UCSD-AML1 (cell line): ENCODE measurements around the gene RALGAPA2.

Experiments used
- DNase-seq: peaks from one replicate; lab custom pipeline; 2025; ENCODE audit not compliant: unreplicated experiment; lab: John Stamatoyannopoulos, UW

RALGAPA2 gene

DNA sequence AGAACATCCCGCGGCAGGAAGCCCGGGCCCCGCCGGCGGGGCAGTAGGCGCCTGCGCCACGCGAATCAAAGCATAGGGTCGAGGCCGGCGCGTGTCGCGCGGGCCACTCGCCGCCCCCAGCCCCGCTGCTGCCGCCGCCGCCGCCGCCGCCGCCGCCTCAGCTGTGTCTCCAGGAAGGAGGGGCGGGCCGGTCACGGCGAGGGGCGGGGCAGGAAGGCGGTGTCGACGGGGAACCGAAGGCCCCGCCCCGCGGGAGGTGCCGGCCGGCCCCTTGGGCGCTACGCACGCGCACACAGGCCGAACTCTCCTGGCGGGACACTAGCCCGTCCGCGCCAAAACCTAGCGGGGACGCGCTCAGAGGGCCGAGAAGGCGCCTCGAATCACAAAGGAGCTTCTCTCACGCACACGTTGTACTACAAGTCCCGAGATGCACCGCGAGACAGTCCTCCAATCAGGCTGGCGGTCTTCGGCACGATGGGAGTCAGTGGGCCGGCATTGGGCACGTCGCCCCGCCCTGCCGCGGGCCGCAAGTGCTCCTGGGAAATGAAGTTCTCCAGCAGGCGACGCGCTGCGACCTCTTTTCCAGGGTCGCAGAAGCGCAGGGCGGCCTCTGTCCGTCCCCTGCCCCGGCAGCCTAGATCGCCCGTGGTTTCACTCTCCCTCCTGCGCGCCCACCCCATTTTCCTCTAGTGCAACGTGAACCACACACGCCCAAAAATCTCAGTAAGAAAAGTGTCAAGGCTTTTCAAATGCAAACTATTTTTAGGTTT is at the start of gene RALGAPA2:
Gene RALGAPA2 (minus strand): TSS at position 171 of the 770 bp plus-strand sequence. CDS start 164 bp downstream, at position 7.
- peak; percentile 97 for DNase-seq

DNA sequence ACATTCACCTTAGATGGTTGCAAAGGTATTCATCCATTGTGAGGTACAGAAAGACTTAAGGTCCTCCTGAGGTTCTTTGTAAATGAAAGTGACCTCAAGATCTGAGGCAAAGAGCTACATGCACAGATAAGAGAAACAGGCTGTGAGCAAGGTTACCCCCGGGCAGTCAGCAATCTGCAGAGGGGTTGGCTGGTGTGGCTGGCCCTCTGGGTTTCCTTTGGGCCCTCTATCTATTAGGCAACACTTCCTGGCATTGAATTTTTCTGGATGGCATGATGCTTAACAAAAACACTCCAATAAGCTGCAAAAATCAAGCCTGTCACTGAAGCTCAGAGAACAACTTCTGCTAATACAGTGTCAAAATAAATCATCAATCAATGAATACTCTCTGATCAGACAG is 48.9 kb upstream of the RALGAPA2 start:
- DNase-seq = peak; percentile 61

DNA sequence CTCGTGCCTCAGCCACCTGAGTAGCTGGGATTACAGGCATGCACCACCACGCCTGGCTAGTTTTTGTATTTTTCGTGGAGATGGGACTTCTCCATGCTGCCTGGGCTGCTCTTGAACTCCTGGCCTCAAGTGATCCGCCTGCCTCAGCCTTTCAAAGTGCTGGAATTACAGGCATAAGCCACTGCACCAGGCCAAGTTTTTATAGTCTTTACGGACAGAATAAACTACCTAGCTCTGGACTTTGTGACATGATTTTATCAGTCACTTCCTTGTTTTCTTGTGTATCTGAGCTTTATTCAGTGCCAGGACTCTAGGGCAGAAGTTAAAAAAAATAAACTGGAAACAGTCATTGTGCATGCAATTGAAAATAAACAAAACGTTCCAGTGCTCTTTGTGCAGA is 46.7 kb upstream of the RALGAPA2 start:
- no peak for DNase-seq

DNA sequence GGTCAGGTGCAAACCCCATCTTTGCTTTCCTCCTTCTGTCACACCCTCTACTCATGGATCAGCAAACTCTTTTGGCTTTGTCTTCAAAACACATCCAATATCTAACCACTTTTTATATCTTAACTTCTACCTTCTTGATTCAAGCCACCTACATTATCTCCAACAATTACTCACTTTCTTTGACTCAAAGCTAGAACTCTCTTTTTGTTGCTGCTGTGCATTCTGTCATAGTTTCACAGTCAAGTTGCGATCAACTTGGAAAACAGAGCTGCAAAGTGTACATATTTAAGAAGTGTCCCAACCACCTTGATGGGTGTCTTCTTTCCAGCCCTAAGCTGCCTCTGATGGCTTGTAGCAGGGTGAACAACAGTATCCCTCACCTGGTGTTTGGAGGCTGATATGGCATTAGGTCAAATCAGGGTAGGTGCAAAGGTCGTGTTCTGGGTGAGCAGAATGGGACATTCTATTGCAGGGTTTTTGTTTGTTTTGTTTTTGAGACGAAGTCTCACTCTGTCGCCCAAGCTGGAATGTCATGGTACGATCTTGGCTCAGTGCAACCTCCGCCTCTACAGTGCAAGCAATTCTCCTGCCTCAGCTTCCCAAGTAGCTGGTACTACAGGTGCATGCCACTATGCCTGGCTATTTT is 43.4 kb upstream of the RALGAPA2 start:
- no peak for DNase-seq

DNA sequence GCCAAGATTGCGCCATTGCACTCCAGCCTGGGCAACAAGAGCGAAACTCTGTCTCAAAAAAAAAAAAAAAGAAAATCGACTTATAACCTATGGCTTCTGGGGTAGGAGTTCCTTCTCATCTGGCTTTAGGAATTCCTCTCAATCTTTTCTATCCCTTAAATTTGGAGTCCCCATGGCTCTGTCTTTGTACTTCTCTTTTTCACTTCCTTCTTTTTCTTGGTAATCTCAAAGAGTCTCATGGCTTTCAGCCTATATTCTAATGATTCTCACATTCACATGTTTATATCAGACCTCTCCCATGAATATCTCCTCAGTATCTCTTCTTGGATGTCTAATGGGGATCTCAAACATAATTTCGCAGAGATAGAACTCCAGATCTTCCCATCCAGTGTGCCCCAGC is 42.8 kb upstream of the RALGAPA2 start:
- DNase-seq = no peak

DNA sequence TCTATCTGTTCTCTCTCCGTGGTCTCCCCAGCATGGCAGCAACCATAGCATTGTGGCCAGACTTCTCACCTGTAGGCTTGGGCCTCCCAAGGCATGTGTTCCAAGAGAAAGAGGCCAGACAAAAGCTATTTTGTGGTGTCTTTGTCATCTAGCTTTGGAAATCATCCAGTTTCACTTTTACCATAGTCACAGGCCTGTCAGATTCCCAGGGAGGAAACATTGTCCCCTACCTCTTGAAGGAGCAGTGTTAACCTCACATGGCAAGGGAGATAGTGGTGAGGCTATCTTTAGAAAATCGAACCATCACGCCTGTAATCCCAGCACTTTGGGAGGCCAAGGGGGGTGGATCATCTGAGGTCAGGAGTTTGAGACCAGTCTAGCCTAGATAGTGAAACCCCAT is 42.3 kb upstream of the RALGAPA2 start:
- DNase-seq = no peak

DNA sequence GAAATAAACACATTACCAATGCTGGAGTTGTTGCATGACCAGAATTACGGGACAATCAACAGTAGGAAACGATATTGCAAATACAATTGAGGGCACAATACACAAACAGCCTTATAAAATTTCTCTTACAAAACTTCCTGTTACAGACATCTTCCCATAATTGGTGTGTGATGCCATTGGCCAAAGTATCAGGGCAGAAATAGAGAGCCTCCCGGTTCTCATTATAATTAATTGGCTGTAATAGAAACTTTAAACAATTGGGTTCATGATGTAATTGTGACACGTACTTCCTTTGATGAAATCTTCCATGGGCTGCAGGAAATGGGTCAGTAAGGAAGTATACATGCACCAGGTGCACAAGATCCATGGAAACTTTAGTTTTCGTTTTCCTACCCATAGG is 40.3 kb upstream of the RALGAPA2 start:
- no peak for DNase-seq

DNA sequence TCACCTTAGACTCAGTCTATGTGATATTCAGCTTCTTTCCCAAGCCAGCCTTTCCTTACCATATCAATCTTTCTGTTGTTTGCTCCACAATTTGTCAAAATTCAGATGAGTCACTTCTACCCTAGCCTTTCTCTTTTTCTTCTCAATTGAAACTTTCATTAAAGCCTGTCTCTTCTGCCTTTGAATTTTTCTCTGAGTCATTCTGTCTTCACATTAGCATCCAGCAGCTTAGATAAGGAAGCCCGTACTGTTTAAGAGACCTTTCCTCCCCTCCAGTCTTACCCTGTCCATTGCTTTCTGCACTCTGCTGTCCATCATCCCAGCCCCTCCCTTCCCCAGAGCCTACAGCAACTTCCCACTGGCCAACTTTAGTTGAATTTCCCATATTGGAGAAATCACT is 34.9 kb upstream of the RALGAPA2 start:
- DNase-seq = no peak

DNA sequence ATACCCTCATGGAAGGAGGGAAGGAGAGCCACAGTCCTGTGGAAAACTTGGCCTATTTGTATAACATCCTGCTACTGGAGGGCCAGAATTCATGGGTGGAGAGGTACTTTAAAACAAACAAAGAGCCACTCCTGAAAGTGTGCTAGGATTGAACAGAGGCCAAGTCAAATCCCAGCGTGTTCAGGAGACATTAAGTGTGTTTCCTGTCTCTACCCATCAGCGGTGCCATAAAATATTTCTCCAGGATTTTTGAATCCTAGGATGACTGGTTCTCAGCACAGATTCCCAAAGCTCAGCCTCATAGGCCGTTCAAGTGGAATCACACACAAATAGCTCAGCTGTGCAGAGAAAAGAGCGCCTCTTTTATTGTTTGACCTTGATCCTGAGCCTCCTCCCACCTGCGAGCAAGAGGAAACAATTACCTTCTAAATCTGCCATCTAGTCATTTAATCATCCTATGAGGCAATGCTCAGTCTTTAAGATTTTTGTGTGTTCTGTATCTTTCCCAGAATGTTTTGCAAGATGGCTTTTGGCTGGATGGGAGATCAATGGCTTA is 31.8 kb upstream of the RALGAPA2 start:
- DNase-seq = no peak

DNA sequence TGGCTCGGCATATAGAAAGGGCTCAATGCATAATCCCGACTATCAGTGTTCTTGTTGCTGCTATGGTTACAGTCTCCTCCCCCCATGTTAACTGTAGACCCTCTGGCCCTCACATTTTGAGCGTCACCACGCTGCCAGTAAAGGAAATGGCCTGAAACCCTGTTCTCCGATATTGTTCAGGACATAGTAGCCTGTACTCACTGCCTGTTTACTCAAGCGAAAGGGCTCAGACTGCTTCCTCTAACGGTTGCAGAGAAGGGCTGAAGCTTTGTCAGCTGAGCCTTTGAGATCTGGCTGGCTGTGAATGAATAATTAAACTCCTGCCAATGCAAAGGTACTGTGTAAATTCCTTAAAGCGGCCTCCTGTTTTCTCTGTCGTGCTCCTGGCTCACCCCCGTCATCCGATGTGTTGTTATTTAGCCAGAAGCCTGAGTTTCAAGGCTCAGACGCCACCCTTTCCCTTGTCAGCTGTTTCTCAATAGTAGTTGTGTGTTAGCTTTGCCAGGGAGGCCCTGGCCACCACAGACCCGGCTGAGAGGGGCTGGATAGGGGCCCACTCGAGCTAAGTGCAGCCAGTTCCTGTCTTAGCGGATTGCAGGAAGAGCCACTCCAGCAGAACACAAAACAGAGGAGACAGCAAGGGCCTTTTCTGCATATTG is 31.2 kb upstream of the RALGAPA2 start:
- peak; percentile 61 for DNase-seq

DNA sequence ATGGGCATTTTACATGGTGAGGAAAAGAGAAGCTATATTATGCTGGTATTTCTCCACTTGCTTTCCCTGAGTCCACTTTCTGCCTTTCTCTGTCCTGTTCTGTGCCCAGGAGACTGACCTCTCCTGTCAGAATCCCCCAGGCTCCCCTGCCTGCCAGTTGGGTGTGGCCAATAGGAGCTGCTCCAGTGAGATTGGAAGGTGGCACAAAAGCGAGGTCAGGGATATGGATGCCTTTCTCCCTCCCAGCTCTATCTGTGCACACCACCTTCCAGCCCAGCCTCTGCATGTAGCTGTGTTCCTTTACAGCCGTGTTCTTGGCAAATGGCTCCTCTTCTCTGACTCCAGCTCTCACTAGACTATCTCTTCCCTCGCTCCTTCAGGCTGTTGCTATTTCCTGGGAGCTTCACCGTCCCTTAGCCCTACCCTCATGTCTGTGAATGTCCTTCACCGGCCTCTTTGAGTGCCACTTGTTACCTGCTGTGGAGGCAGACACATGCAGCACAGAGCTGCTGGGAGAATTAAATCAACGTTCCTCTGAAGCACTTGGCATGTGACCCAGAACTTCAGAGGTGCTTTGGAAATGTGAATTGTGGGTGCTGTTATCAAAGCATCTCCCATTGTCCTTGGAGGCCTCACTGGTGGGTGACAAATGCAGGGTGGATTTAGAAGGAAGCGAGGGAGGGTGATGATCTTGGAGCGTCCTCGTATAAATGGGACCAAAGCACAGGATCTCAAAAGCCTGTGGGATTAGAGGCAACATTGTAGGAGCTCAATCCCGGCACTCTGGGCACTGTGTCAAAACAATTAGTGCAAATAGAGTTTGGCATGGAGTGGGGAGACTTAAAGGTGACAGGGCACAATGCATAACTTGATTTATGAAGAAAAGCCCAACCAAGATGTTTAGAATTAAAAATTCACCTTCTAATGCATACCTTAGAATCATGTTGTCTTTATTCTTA is 28.9 kb upstream of the RALGAPA2 start:
- DNase-seq = no peak

DNA sequence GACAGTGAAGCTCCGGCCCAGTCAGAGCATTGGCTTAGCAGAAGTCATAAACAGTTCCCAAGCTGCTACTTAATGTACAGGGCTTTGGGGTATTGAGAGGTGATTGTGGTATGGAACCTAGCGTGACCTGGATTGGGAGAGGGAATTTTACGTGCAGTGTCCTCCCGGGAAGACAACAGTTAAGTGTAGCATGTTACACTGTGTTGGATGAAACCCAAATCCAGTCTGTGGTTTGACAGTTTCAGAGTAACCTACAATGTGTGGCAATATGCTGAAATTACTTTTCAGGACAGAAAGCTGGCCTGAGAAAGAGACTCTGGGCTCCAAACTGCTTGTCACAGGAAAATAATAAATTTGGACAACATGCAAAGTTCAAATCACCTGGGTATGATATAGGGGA is 28.1 kb upstream of the RALGAPA2 start:
- no peak for DNase-seq

DNA sequence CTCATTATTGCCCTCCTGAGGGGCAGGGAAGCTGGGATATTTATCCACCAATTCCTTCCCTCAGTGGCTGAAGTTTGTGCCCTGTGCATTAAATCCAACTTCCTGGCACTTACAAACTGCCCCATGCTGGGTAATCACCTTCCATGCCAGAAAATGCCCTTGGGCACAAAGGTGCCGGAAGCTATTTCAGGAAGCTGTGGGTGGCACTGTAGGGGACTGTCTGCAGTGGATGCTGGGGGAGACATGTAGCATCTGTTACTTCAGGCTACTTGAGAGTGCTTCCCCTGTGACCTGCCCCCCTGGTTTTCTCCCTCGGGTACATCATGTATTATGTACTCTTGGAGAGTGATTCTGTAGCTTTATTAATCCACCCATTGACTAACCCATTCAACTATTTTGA is 24.7 kb upstream of the RALGAPA2 start:
- DNase-seq = peak; percentile 45

DNA sequence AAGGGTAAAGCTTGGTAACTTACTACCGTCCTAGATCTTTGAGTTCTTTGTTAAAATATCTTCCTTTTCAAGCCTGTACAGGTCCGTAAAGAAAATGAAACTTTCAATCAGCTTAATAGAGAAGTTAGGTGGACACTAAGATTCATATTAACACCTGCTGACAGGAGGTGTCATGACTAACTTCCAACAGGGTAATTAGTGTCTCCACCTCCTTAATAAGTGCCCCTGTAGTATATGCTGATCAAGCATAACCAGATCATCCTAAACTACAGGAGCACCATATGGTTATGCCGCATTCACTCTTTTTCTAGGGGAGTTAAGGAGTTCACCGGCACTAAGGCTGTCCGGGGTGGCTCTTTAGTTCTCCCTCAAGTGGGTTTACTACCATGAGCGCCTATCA is 23.9 kb upstream of the RALGAPA2 start:
- no peak for DNase-seq

DNA sequence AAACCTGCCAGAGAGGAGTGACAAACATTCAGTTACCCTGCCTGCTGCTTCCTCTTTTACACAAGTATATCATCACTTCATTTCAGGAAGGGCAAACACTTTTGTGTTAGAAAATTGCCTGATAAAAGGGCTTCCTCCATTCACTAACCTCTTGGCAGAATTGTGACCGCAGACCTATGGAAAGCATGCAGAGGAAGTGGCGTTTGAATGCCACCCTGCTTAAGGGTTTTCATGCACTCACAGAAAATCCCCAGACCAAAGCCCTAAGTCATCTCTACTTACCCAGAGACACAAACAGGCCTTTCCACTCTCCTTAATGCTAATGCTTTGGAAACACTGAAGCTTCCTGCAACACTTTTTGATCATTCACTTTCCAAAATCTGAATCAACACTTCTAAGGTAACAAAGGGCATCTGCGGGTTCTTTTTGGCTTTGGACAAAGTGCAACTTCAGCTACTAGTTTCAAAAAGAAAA is 22.1 kb upstream of the RALGAPA2 start:
- peak; percentile 70 for DNase-seq

DNA sequence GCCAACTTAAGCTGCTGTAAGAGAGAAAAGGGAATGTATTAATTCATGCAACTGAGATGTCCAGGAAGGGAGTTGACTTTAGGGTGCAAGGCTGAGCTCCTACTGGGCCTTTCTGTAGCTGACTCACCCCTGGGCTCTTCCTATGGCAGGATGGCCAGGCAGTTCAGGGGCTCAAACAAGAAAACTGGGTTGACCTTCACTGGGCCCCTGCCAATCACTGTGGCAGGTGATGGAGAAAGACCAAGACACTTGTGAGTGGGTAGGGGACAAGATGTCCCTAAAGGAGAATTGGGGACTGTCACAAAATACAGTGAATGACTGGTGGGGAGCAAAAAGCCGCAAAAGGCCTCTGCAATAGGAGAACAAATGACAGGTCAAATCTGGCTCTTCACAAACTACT is 21.5 kb upstream of the RALGAPA2 start:
- DNase-seq = peak; percentile 53

DNA sequence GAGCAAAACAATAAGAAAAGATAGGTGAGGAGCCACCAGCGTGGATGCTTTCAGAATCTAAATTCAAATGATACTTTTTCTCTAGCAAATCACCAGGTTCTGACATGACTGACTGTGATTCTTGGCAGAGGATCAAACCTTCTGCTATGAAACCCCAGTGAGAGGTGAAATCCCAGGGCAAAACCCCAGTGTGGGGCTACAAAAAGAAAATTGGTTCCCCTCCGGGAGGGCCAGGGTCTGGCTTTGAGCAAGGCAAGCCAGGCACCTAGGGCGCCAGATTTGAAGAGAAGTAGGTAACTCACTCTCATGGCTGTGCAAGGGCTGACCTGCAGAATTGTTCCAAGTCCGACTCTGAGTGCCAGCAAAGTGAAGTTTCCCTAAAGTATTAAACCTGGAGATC is 20.2 kb upstream of the RALGAPA2 start:
- DNase-seq = no peak

DNA sequence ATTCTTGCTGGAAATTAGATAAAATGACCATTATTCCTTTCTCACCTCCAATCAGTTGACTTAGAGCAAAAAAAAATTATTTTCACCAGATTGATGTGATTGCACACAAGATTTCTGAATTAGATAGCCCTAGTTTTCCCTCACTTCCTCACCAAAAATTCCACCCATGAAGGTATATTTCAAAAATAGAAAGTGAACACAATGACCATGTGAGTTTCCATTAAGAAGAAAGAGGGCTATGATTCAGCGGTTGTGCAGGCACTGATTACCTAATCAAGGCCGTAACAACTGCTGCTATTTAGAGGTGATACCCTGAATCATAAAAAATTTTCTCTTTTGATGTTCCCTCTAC is 19.5 kb upstream of the RALGAPA2 start:
- no peak for DNase-seq

DNA sequence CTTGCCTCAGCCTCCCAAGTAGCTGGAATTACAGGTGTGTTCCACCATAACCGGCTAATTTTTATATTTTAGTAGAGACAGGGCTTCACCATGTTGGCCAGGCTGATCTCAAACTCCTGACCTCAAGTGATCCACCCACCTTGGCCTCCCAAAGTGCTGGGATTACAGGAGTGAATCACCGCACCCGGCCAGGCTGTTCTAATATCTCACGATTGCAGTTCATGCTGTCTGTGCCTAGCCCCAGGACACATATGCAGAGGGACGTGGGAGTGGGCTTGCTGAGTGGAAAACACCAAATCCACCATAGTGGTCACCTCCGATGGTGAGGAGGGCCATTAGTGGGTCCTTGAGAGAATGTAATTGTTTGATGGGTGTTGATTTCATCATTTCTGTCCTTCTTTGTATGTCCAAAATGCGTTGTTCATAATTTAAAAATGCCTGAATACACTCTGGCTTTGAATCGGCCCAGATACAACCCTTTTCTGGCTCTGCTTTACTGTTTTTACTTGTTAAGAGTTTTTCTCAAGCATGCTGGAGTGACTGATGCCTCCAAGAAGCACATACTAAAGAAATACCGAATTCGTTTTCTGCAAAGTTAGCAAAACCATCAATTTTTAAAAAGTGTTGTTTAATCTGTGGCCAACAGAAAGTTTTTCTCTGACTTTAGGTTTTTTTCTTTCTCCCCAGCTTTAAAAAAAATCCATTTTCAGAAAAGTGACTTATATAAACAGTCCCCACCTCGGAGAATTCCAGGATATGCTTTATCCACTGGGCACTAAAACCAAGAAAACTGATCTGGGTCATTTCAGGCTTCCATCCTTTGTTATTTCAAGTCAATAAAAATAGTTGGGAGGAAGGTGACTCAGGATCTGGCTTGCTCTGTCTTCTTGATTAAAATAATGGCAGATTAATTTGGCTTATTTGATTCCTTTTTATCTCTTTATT is 18.8 kb upstream of the RALGAPA2 start:
- DNase-seq = no peak

DNA sequence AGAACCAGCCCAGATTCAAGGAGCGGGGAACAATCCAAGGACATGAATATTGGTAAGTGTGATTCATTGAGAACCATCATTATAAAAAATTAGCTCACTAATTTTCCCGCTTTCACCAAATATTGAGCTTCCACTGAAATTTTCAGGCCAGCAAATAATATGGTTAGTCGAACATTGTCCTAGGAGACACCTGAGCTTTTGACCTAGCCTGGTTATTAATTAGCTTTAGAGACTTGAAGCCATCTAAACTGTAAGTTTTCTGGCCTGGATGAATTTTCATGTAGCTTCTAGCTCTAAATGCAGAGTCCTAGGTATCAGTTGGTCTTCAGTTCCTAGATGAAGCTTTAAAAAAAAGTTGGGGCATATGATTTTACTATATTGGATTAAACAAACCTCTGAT is 17.1 kb upstream of the RALGAPA2 start:
- DNase-seq = no peak
